GM12878 (cell line): Measurements from ENCODE around the gene ZNF708.

Experiments used
- EZH2 ChIP-seq: IDR thresholded peaks from 2 replicates; pipeline ENCODE4 v1.6.1; 2012; ENCODE audit warnings: low read depth, mild to moderate bottlenecking, control low read depth, inconsistent platforms, low read length, borderline replicate concordance; ENCODE audit not compliant: control insufficient read depth
- POLR2A ChIP-seq: IDR thresholded peaks from 2 replicates; pipeline ENCODE4 v1.6.1; 2011; ENCODE audit warnings: low read depth, mild to moderate bottlenecking, low read length
- RAD21 ChIP-seq: IDR thresholded peaks from 2 replicates; pipeline ENCODE4 v1.6.1; 2011; ENCODE audit warnings: mild to moderate bottlenecking, low read depth, low read length, moderate library complexity; ENCODE audit not compliant: insufficient read depth
- SREBF1 ChIP-seq: IDR thresholded peaks from 2 replicates; pipeline ENCODE4 v1.6.1; 2012; ENCODE audit warnings: mild to moderate bottlenecking, low read length
- TF ChIP-seq, protein P1 (sequence below): IDR thresholded peaks from 2 replicates; pipeline ENCODE4 v1.6.1; 2012; ENCODE audit warnings: low read depth, low read length, improper control_type of control experiment
- TF ChIP-seq, protein P2 (sequence below): fragments of 450-650 bp; IDR thresholded peaks from 2 replicates; pipeline ENCODE4 v1.6.1; 2018; ENCODE audit warnings: borderline replicate concordance, mild to moderate bottlenecking; ENCODE audit not compliant: partially characterized antibody
- TF ChIP-seq, protein P3 (sequence below), 3 experiments: IDR thresholded peaks in 2 of 3; conservative IDR thresholded peaks in 1 of 3; 2 replicates each; pipeline ENCODE4 v1.5.1; 2011; ENCODE audit warnings: low read depth in 3 of 3, low read length in 3 of 3, mild to moderate bottlenecking in 3 of 3, control low read depth in 2 of 3, moderate library complexity in 2 of 3, inconsistent platforms in 1 of 3, mixed read lengths in 1 of 3; ENCODE audit not compliant: control insufficient read depth in 2 of 3, insufficient read depth in 1 of 3; ENCODE audit errors: extremely low read depth in 1 of 3

DNA sequence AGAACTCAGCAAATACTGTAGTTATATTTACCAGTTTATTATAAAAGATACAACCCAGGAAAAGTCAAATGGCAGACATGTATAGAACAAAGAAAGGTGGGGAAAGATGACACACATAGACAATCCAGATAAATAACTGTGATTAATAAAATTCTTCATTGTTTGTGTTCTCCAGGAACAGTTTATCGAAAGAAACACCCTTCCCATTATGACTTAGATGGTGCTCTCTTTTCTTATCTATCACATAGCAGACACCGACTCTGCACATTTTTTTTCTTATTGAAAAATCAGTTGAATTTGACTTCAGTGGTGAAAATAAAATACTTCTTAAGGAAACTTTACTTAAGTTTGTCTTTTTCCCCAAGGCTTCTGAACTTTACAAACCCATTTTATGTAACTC is 6.2 kb downstream of the ZNF708 start:
- TF ChIP-seq, protein P1, sequence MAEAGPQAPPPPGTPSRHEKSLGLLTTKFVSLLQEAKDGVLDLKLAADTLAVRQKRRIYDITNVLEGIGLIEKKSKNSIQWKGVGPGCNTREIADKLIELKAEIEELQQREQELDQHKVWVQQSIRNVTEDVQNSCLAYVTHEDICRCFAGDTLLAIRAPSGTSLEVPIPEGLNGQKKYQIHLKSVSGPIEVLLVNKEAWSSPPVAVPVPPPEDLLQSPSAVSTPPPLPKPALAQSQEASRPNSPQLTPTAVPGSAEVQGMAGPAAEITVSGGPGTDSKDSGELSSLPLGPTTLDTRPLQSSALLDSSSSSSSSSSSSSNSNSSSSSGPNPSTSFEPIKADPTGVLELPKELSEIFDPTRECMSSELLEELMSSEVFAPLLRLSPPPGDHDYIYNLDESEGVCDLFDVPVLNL: no peak
- TF ChIP-seq EZH2 (no peak), RAD21 (no peak), POLR2A (no peak), SREBF1 (no peak)
- TF ChIP-seq, protein P2, sequence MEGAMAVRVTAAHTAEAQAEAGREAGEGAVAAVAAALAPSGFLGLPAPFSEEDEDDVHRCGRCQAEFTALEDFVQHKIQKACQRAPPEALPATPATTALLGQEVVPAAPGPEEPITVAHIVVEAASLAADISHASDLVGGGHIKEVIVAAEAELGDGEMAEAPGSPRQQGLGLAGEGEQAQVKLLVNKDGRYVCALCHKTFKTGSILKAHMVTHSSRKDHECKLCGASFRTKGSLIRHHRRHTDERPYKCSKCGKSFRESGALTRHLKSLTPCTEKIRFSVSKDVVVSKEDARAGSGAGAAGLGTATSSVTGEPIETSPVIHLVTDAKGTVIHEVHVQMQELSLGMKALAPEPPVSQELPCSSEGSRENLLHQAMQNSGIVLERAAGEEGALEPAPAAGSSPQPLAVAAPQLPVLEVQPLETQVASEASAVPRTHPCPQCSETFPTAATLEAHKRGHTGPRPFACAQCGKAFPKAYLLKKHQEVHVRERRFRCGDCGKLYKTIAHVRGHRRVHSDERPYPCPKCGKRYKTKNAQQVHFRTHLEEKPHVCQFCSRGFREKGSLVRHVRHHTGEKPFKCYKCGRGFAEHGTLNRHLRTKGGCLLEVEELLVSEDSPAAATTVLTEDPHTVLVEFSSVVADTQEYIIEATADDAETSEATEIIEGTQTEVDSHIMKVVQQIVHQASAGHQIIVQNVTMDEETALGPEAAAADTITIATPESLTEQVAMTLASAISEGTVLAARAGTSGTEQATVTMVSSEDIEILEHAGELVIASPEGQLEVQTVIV: no peak
- TF ChIP-seq, protein P3, sequence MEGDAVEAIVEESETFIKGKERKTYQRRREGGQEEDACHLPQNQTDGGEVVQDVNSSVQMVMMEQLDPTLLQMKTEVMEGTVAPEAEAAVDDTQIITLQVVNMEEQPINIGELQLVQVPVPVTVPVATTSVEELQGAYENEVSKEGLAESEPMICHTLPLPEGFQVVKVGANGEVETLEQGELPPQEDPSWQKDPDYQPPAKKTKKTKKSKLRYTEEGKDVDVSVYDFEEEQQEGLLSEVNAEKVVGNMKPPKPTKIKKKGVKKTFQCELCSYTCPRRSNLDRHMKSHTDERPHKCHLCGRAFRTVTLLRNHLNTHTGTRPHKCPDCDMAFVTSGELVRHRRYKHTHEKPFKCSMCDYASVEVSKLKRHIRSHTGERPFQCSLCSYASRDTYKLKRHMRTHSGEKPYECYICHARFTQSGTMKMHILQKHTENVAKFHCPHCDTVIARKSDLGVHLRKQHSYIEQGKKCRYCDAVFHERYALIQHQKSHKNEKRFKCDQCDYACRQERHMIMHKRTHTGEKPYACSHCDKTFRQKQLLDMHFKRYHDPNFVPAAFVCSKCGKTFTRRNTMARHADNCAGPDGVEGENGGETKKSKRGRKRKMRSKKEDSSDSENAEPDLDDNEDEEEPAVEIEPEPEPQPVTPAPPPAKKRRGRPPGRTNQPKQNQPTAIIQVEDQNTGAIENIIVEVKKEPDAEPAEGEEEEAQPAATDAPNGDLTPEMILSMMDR (IDR thresholded peaks at IDR 0.05 in 2 of 3, conservative IDR thresholded peaks at IDR 0.05 in 1 of 3; ENCODE audit: control insufficient read depth in 2 of 3, extremely low read depth in 1 of 3, insufficient read depth in 1 of 3, low read depth in 3 of 3, low read length in 3 of 3): no peak
